Ramos (cell line): ENCODE data around the gene CCNG1.

Experiments used
- in situ Hi-C: fragments of 300-500 bp; cut with MboI; formaldehyde crosslinking; loops from one replicate; pipeline ENCODE4 v1.14.3; 2022; ENCODE audit warnings: low sequenced_read_pairs; ENCODE audit not compliant: unreplicated experiment

Gene CCNG1

DNA sequence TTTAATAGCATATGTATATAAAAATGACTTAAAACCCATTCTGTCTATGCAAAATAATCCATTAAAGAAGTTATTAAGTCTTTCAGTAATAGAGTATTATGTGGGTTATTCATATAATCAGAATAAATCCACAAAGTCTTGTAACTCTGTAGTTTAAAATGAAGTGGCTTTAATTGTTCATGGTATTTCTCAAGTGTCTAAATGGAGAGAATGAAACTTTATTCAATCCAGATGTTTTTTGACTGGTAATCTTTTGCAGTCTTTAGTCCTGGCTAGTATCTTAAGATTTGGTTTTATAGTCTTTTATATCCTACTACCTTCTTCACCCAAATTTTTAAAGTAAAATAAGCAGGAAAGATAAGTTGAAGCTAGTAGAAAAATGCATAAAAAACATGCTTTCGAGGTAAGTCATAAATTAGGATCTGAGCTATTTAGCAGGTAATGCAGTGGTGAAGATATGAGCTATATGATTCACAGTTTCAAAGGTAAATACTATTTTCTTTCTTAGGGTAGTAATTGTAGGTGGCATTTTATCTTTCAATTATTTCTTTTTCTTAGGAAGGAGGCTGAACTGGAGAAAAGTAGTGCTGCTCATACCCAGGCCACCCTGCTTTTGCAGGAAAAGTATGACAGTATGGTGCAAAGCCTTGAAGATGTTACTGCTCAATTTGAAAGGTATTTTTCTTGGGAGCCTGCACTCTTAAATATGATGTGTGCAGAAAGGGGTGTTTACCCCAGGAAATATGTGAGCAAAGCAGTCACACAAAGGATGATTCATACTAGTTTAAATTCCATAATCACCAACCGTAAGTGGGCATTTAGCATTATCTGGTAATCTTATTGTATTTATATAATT lies 41.0 kb downstream of the CCNG1 start:
- in situ Hi-C loops: no loop called here

GRCh38 chr5:163478982-163479271 lies 41.5 kb downstream of the CCNG1 start:
- in situ Hi-C loops: no loop called here

GRCh38 chr5:163489055-163489744 lies 51.8 kb downstream of the CCNG1 start:
- in situ Hi-C loops: no loop called here

DNA sequence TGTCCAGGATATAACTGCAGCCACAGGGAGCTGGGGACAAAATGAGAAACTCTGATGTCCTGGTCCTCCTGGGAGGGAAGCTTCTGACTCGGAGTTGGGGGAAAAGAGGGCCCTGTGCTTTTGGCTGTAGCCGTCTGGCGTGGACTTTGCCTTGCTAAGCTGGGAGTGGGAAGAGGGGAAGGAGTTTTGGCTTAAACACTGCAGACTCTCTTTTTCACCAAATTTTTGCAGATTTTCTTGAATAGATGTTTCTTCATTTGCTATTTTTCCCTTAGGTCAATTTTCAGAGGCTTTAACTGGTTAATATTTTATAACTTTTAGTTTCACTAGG lies 52.3 kb downstream of the CCNG1 start:
- in situ Hi-C loops: no loop called here
